GM12872 (cell line): ENCODE measurements around the gene GPX4.

Experiments
- TF ChIP-seq, protein P1 (sequence below): IDR thresholded peaks from 3 replicates; pipeline ENCODE4 v1.5.1; 2011; ENCODE audit warnings: low read depth, mild to moderate bottlenecking, low read length, moderate library complexity; ENCODE audit not compliant: insufficient read depth

Gene GPX4

DNA sequence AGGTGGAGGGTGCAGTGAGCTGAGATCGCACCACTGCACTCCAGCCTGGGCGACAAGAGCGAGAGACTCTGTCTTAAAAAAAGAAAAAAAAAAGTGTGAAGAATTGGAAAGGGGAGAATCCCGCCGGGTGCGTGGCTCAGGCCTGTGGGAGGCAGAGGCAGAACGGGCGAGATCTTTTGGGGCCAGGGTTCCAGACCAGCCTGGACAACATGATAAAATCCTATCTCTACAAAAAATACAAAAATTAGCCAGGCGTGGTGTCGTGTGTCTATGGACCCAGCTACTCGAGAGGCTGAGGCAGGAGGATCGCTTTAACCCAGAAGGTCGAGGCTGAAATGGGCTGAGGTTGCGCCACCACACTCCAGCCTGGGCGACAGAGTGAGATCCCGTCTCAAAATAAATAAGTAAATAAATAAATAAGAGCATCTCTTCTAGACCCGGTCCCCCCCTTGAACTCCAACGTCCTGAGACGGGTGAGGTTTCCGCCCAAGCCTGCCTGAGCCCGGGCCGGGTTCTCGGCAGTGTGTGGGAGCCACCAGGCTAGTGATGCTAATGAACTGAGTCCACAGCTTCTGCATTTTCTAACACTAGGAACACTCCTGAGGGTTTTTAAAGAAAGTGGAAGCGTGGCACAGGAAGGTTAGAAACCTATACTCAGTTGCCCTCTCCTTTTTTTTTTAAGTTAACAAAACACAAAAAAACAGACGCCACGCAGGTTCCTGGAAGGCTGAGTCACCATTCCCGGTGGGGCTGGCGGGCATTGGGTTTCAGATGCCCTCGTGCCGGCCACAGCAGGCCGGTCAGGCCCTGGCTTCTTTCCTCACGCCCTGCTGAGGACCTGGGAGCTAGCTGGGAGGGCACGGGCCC lies 22.0 kb downstream of the GPX4 start:
- TF ChIP-seq, protein P1, sequence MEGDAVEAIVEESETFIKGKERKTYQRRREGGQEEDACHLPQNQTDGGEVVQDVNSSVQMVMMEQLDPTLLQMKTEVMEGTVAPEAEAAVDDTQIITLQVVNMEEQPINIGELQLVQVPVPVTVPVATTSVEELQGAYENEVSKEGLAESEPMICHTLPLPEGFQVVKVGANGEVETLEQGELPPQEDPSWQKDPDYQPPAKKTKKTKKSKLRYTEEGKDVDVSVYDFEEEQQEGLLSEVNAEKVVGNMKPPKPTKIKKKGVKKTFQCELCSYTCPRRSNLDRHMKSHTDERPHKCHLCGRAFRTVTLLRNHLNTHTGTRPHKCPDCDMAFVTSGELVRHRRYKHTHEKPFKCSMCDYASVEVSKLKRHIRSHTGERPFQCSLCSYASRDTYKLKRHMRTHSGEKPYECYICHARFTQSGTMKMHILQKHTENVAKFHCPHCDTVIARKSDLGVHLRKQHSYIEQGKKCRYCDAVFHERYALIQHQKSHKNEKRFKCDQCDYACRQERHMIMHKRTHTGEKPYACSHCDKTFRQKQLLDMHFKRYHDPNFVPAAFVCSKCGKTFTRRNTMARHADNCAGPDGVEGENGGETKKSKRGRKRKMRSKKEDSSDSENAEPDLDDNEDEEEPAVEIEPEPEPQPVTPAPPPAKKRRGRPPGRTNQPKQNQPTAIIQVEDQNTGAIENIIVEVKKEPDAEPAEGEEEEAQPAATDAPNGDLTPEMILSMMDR, result no peak

DNA sequence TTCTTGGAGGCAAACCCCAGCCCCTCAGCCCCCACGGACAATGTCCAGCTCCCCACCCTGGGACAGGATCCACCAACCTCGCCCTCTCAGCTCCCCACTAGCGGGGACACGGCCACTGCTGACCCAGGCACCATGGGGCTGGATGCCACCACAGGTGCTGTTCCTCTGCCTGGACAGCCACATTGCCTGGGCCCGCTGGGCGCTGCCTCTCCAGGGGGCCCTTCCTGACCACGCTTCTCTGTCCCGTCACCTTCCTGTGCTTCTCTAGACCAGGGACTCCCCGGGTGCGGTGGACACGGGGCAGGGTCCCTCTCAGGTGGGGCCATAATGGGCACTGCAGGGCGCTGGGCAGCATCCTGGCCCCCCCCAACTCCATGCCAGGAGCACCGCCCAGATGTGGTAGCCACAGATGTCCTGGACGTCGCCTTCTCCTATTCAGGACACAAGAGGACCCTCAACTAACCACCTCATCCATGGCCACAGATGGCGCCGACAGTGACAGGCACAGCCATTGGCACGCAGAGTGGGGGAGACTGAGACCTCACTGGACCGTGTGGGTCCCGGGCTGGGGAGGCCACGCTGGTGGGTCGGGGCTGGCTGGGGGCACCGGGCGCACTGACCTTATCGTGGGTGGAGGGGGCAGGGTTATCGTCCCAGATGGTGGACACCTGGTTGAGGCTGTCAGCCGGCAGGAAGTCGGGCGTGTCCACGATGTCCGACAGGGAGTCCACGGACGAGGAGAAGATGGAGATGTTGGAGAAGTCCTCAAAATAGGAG lies 23.4 kb downstream of the GPX4 start:
- TF ChIP-seq, protein P1, result no peak

DNA sequence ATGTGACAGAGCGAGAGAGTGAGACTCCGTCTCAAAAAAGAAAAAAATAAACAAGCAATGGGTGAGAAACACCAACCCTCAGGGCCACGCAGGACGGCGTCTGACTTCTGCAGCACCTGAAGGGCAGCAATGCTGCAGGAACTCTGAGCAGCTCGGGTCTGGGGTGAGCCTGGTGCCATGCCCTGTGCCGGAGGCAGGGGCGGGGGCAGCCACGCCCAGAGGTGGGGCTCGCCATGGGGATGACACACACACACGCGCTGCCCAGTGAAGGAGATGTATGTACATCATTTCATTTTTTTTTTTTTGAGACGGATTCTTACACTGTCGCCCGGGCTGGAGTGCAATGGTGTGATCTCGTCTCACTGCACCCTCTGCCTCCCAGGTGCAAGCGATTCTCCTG lies 24.3 kb downstream of the GPX4 start:
- TF ChIP-seq, protein P1, result no peak

DNA sequence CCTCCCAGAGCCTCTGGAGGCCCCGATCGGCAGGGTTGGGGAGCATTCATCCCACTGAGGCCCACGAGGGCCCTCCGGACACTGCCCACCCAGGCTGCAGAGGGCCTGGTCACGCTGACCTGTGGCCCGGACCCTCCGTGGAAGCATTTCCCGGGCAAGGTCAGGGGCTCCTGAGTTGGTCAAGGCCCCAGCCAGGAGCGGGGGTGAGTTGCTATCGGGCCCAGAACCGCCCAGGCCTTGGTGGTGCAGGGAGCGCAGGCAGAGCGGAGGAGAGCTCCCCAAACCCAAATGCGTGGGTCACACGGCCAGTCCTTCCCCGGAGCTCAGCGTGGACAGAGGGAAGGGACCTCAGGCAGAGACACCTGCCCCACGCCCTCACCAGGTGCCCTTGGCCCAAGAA lies 25.7 kb downstream of the GPX4 start:
- TF ChIP-seq, protein P1, result no peak

DNA sequence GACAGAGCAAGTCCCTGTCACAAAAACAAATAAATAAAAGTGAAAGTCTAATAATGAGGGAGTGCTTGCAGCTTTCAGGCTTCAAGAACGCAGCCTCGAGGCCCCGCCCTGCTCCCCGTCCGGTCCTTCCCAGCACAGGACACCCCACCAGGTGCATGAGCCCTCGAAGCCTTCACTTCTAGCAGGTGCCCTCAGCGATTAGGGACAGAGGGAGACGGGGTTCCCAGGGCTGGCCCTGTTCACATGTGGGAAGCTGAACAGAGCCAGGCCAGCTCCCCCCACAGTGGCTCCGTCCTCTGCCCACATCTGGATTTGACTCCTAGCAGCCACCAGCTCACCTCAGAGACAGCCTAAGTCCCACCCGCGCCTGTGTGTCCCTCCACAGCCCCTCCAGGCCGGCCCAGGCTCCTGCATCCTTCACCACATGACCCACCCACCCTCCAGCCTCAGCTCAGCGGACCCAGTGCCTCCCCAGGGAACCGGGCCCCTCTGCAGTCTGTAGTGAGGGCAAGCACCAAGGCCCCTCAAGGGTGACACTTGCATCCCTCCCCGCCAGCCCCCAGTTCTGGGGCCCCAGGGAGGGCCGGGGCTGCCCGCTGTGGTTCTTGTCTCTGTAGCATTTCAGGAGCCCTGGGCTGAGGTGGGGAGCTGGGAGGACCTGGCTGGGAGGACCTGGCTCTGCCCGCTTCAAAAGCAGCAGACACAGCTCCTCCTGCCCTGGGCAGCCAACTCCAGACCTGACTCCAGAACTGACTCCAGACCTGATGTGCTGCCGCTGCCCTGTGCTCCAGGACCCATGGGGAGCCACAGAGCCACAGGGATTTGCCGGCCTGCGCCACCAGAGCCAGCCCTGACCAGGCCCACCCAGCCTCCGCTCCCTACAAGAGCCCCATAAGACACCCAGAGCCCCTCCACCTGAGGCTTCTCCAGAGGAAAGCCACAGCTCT lies 27.2 kb downstream of the GPX4 start:
- TF ChIP-seq, protein P1, result no peak

DNA sequence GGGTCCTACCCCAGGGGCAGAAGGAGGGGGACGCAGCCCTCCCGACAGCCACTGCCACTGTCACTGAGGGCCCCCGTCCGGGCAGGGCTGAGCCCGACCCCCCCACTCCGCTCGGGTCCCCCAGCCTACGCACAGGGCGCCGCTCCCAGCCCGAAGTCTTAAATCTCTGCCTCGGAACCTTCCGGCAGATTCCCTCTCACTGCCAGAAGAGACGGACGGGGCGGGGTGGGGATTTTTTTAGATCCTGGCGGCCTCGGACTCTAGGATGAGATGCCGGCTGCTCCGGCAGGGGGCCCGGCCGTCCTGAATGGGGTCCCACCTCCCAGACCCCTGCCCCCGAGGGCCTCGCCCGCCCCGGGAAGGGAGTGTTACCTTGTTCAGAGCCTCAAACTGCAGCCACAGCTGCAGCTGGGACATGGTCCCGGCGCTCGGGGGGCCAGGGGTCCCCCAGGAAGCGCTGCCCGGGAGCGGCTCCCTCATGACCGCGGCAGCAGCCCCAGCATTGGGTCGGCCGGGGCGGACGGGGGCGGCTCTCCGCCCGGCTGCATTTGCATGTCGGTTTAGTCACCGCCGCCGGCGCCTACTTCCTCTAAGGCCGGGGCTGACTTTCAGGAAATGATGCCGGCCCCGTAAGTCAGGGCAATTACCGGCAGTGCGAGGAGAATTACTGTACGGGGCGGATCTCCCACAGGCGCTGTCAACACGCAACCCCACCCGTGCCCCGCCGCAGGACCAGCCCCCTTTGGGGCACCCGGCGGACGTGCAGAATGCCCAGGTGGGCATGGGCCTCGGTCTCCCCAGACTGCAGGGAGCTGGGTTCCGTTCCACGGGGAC lies 28.1 kb downstream of the GPX4 start:
- TF ChIP-seq, protein P1, result 0 out of 3 replicates have a peak, but pooled peaks have one; percentile 5
